ENCODE results near the gene METTL16. TPM values are rescaled to one million over a fixed set of nuclear protein-coding genes. Genes with fewer than 3 reads are reported as not detected.

METTL16 gene
- total and polyA plus RNA-seq, 4 donors: 4.1 to 8.9 (median 6.6) TPM

DNA sequence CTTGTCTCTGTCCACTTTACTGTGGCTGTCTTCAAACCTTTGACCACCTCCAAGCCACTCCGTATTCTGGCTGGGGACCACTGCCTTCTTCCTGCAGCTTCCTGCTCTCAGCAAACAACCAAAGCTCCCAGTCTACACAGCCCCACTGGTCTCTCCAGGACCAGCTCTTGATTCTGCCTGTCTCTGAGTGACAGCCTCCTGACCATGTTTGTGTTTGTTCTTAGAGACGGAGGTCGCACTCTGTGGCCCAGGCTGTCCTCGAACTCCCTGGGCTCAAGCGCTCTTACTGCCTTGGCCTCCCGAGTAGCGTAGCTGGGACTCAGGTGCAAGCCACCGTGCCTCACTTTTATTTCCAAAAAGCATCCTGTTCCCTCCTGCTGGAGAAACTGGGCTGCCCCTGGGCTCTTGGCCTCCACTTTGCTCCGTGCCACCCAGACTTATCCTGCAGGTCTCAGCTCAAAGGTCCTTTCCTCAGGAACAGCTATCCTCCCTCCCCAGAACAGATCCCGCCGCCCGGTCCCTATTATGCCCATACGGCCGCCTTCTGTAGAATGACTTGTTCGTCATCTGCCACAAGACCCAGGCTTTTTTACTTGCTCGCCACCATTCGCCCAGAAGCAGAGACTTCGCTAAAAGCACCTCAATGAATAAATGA, 120.0 kb downstream of the METTL16 start (continued):
- no peak for TF ChIP-seq REST (IDR thresholded peaks at IDR 0.05)
- no peak for TF ChIP-seq NR2F2 (IDR thresholded peaks at IDR 0.05)
- no peak for TF ChIP-seq GABPA (IDR thresholded peaks at IDR 0.05 in 1 of 2, conservative IDR thresholded peaks at IDR 0.05 in 1 of 2)
- no peak for TF ChIP-seq FOXA2 (IDR thresholded peaks at IDR 0.05)

- DNase-seq (ENCODE audit: low spot score): no peak
- WGBS: 88% methylated on average over 12 of the region's 12 CpGs
- peaks cover 0 to 10% (median 5%) of the 10 kb centered on the region in 4 donors for H3K36me3 ChIP-seq (ENCODE audit: control insufficient read depth in 4 of 4, insufficient read depth in 3 of 4, low read depth in 1 of 4, low read length in 3 of 4)
- TF ChIP-seq REST (IDR thresholded peaks at IDR 0.05): no peak
- no peak for TF ChIP-seq YY1 (IDR thresholded peaks at IDR 0.05)
- TF ChIP-seq, protein P1, sequence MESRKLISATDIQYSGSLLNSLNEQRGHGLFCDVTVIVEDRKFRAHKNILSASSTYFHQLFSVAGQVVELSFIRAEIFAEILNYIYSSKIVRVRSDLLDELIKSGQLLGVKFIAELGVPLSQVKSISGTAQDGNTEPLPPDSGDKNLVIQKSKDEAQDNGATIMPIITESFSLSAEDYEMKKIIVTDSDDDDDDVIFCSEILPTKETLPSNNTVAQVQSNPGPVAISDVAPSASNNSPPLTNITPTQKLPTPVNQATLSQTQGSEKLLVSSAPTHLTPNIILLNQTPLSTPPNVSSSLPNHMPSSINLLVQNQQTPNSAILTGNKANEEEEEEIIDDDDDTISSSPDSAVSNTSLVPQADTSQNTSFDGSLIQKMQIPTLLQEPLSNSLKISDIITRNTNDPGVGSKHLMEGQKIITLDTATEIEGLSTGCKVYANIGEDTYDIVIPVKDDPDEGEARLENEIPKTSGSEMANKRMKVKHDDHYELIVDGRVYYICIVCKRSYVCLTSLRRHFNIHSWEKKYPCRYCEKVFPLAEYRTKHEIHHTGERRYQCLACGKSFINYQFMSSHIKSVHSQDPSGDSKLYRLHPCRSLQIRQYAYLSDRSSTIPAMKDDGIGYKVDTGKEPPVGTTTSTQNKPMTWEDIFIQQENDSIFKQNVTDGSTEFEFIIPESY (IDR thresholded peaks at IDR 0.05): no peak
- TF ChIP-seq RXRA (IDR thresholded peaks at IDR 0.05): no peak
- no peak for TF ChIP-seq HNF4A (conservative IDR thresholded peaks at IDR 0.05)
- TF ChIP-seq NR2F2 (IDR thresholded peaks at IDR 0.05): no peak
- no peak for TF ChIP-seq GABPA (IDR thresholded peaks at IDR 0.05 in 1 of 2, conservative IDR thresholded peaks at IDR 0.05 in 1 of 2)
- no peak for TF ChIP-seq FOXA2 (IDR thresholded peaks at IDR 0.05)
- no peak for TF ChIP-seq ATF3 (IDR thresholded peaks at IDR 0.05)
- TF ChIP-seq, protein P2, sequence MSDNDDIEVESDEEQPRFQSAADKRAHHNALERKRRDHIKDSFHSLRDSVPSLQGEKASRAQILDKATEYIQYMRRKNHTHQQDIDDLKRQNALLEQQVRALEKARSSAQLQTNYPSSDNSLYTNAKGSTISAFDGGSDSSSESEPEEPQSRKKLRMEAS (IDR thresholded peaks at IDR 0.05): no peak
- TF ChIP-seq CTCF (IDR thresholded peaks at IDR 0.05; ENCODE audit: low read depth, low read length, missing input control): no peak
- no peak for TF ChIP-seq FOXA1 (IDR thresholded peaks at IDR 0.05)
- no peak for TF ChIP-seq RAD21 (IDR thresholded peaks at IDR 0.05)
- no peak for TF ChIP-seq JUND (IDR thresholded peaks at IDR 0.05)
- TF ChIP-seq EGR1 (IDR thresholded peaks at IDR 0.05; ENCODE audit: low read depth in 2 of 2): no peak
- no peak for TF ChIP-seq TAF1 (conservative IDR thresholded peaks at IDR 0.05)
- TF ChIP-seq HNF4G (IDR thresholded peaks at IDR 0.05): no peak
- no peak for TF ChIP-seq SP1 (IDR thresholded peaks at IDR 0.05)
- no peaks in the 10 kb centered on the region for H3K9me3 ChIP-seq (ENCODE audit: control insufficient read depth in 4 of 4, low read length in 3 of 4)
- H3K27me3 ChIP-seq (ENCODE audit: control insufficient read depth in 4 of 4, insufficient read depth in 4 of 4, low read length in 3 of 4): no peaks in the 10 kb centered on the region
- no peak overlapping the region for H3K9ac ChIP-seq (ENCODE audit: low read depth in 1 of 2, low read length in 2 of 2)
- peaks cover 5 to 20% (median 16%) of the 10 kb centered on the region in 4 donors for H3K4me1 ChIP-seq (ENCODE audit: control insufficient read depth in 4 of 4, insufficient read depth in 4 of 4, low read length in 3 of 4)
- no peak overlapping the region for H3K27ac ChIP-seq (ENCODE audit: low read depth in 1 of 2, low read length in 2 of 2)
- H3K4me3 ChIP-seq (ENCODE audit: low read depth in 1 of 3, low read length in 3 of 3): no peak overlapping the region
Observed at GRCh38 chr17:2390199-2390836, 121.4 kb downstream of the METTL16 start.
